Stomach smooth muscle (tissue), 2 donors: ENCODE data around the gene PRKCB.

Experiments used
- H3K27ac ChIP-seq: one replicate; pipeline ENCODE4 v1.7.0; 2013; ENCODE audit warnings: mild to moderate bottlenecking, low read length, inconsistent platforms
- H3K27me3 ChIP-seq, 2 donors: one replicate each; pipeline ENCODE4 v1.7.0; 2013; ENCODE audit warnings: low read length in 2 of 2; ENCODE audit not compliant: insufficient read depth in 2 of 2, control insufficient read depth in 1 of 2
- H3K36me3 ChIP-seq, 2 donors: one replicate each; pipeline ENCODE4 v1.7.0; 2013; ENCODE audit warnings: low read length in 2 of 2; ENCODE audit not compliant: control insufficient read depth in 2 of 2, insufficient read depth in 2 of 2
- H3K4me1 ChIP-seq: one replicate; pipeline ENCODE4 v1.7.0; 2013; ENCODE audit warnings: low read length; ENCODE audit not compliant: control insufficient read depth, insufficient read depth
- H3K4me3 ChIP-seq, 2 donors: one replicate each; pipeline ENCODE4 v1.7.0; 2013; ENCODE audit warnings: low read length in 2 of 2
- H3K9ac ChIP-seq, 2 donors: one replicate each; pipeline ENCODE4 v1.7.0; 2013; ENCODE audit warnings: low read length in 2 of 2, mild to moderate bottlenecking in 1 of 2
- H3K9me3 ChIP-seq, 2 donors: one replicate each; pipeline ENCODE4 v1.7.0; 2013; ENCODE audit warnings: low read length in 2 of 2; ENCODE audit not compliant: control insufficient read depth in 2 of 2
- donor health status: healthy.
- donor health status: Pancreatic carcinoma.

Gene PRKCB

GRCh38 chr16:23835390-23836077 lies at the start of gene PRKCB:
PRKCB (plus strand) TSS chr16:23835983.
- Histone ChIP-seq H3K9me3 (no peaks in the 10 kb centered on the region), H3K27me3 (peaks cover 0 to 3% of the 10 kb centered on the region in 2 donors), H3K27ac (no peak within 1 kb of the TSS), H3K4me3 (peak within 1 kb of the TSS; percentile 62 to 76), H3K9ac (peak within 1 kb of the TSS; percentile 21 to 43), H3K4me1 (peaks cover 18% of the 10 kb centered on the region), H3K36me3 (no peaks in the 10 kb centered on the region)

DNA sequence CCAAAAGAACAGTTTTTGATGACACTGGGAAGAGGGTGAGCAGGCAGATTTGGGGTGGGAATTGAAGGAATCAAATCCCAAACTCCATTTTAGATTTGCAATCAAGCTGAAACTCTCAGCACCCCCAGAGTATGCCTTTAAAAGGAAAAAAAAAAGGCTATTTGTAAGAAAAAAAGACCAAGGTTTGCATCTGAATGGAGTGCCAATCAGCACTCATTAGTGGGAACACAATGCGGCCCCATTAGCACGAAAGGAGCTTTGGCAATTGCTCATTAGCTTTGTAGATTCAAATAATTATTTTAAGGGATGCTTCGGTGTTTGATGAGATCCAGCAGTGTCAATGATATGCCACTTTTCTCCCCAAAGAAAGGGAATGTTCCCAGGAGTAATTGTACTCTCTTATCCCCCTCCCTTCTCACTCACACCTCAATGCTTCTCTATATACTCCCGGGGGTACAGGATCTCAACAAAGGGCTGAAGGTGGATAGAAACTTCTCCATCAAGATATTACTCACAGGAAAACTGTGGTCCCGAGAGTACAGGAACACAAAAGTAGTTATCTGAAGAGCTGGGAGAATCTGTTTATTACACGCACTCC lies 48.7 kb upstream of the PRKCB start:
- Histone ChIP-seq H3K9me3 (no peaks in the 10 kb centered on the region), H3K27ac (no peak overlapping the region), H3K4me1 (no peaks in the 10 kb centered on the region), H3K4me3 (no peak overlapping the region), H3K36me3 (no peaks in the 10 kb centered on the region), H3K9ac (no peak overlapping the region), H3K27me3 (peaks cover 4 to 17% of the 10 kb centered on the region in 2 donors)

DNA sequence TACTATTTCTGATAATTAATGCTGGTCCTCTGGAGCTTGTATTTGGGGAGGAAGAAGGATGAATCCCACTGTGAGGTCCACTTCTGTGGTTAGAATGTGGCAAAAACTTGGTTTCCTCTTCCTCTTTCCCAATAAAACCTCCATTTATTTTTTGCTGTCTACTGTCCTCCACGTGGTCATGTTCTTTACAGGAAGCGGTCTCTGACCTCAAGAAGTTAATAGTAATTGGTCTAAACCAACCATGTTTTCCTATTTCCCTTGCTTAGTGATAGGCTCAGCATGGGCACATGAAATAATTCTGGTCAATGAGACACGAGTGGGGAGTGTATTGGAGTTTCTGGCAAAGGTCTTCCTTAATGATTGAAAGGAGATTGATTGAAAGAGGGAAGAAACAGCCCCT lies 47.1 kb upstream of the PRKCB start:
- Histone ChIP-seq H3K4me1 (no peaks in the 10 kb centered on the region), H3K36me3 (no peaks in the 10 kb centered on the region), H3K4me3 (no peak overlapping the region), H3K9ac (no peak overlapping the region), H3K27me3 (peaks cover 4 to 17% of the 10 kb centered on the region in 2 donors), H3K27ac (no peak overlapping the region), H3K9me3 (no peaks in the 10 kb centered on the region)

GRCh38 chr16:23795378-23795777 lies 40.4 kb upstream of the PRKCB start:
- Histone ChIP-seq H3K4me3 (no peak overlapping the region), H3K27me3 (peaks cover 2 to 7% of the 10 kb centered on the region in 2 donors), H3K27ac (no peak overlapping the region), H3K36me3 (no peaks in the 10 kb centered on the region), H3K9me3 (no peaks in the 10 kb centered on the region), H3K9ac (no peak overlapping the region), H3K4me1 (no peaks in the 10 kb centered on the region)

- no peak overlapping the region for H3K9ac ChIP-seq
- H3K9me3 ChIP-seq: no peaks in the 10 kb centered on the region
- H3K4me3 ChIP-seq: no peak overlapping the region
- H3K27ac ChIP-seq: no peak overlapping the region
- no peaks in the 10 kb centered on the region for H3K4me1 ChIP-seq
- H3K36me3 ChIP-seq: no peaks in the 10 kb centered on the region
- peaks cover 2 to 4% of the 10 kb centered on the region in 2 donors for H3K27me3 ChIP-seq
Observed at GRCh38 chr16:23796941-23797340, 38.8 kb upstream of the PRKCB start.

GRCh38 chr16:23801378-23801777 lies 34.4 kb upstream of the PRKCB start:
- H3K4me3 ChIP-seq: peak overlapping the region in 1 of 2 donors; percentile 43
- H3K4me1 ChIP-seq: no peaks in the 10 kb centered on the region
- H3K9me3 ChIP-seq: no peaks in the 10 kb centered on the region
- no peak overlapping the region for H3K9ac ChIP-seq
- H3K27me3 ChIP-seq: peaks cover 2 to 4% of the 10 kb centered on the region in 2 donors
- no peaks in the 10 kb centered on the region for H3K36me3 ChIP-seq
- no peak overlapping the region for H3K27ac ChIP-seq

DNA sequence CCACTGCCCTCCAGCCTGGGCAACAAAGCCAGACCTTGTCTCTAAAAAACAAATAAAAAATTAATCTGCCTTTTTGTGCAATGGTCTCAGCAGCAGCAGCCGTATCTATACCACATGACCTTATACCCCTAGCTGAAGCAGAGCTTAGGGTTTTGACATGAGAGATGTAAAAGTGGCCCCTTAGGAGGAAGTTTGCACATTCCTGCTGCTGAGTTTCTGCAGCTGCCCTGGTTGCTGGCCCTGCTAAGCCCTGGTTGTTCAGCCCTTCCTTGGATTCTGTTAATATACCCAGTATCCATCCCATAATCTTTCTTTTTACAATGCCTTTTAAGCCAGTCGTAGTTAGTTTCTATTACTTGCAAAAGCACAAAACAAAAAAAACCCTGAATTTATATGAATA lies 33.0 kb upstream of the PRKCB start:
- H3K27me3 ChIP-seq: no peaks in the 10 kb centered on the region
- H3K4me3 ChIP-seq: no peak overlapping the region
- no peaks in the 10 kb centered on the region for H3K4me1 ChIP-seq
- H3K36me3 ChIP-seq: no peaks in the 10 kb centered on the region
- H3K9ac ChIP-seq: no peak overlapping the region
- H3K27ac ChIP-seq: no peak overlapping the region
- H3K9me3 ChIP-seq: no peaks in the 10 kb centered on the region

DNA sequence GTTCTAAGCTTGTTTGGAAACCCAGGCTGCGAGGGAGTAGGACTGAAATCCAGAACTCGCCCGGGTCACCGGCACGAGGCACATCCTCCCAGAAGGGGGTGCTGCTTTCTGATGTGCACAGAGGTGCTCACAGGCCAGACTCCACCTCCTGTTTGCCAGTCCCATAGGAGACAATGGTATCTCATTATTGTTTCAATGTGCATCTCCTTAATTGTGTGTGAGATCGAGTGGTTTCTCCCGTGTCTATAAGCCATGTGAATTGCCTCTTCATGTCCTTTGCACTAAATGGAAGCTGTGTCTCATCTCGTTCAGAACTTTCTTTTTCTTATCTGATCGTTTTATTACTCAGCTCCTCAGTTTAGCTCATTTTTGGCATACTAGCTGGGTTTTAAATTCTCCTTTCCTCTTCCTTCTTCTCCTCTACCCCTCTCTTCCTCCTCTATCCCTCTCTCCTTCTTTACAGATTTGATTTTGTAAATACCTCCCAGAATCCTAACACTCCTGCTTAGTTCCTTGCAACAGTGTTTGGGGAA lies 32.1 kb upstream of the PRKCB start:
- Histone ChIP-seq H3K4me1 (no peaks in the 10 kb centered on the region), H3K27ac (no peak overlapping the region), H3K9me3 (no peaks in the 10 kb centered on the region), H3K4me3 (peak overlapping the region; percentile 15 to 59), H3K36me3 (no peaks in the 10 kb centered on the region), H3K27me3 (no peaks in the 10 kb centered on the region), H3K9ac (peak overlapping the region in 1 of 2 donors; percentile 42)

GRCh38 chr16:23807028-23807427 lies 28.8 kb upstream of the PRKCB start:
- no peaks in the 10 kb centered on the region for H3K9me3 ChIP-seq
- no peak overlapping the region for H3K27ac ChIP-seq
- no peak overlapping the region for H3K4me3 ChIP-seq
- H3K36me3 ChIP-seq: no peaks in the 10 kb centered on the region
- H3K4me1 ChIP-seq: no peaks in the 10 kb centered on the region
- no peaks in the 10 kb centered on the region for H3K27me3 ChIP-seq
- no peak overlapping the region for H3K9ac ChIP-seq

- Histone ChIP-seq H3K4me3 (no peak overlapping the region), H3K27me3 (peaks cover 2 to 9% of the 10 kb centered on the region in 2 donors), H3K27ac (no peak overlapping the region), H3K9me3 (no peaks in the 10 kb centered on the region), H3K4me1 (no peaks in the 10 kb centered on the region), H3K36me3 (no peaks in the 10 kb centered on the region), H3K9ac (no peak overlapping the region)
Observed at GRCh38 chr16:23821467-23821866, 14.3 kb upstream of the PRKCB start.
